ENCODE data around the gene BICRA.

BICRA gene

GRCh38 chr19:47600246-47601179 is 8.4 kb upstream of the BICRA start:
- Histone ChIP-seq H3K27me3 (ENCODE audit: insufficient read depth, low read length) (no peaks in the 10 kb centered on the region), H3K27ac (ENCODE audit: low read depth, low read length, poor library complexity, severe bottlenecking) (peak overlapping the region; percentile 58), H3K9me2 (ENCODE audit: low read depth, low read length) (no peaks in the 10 kb centered on the region), H3K79me2 (ENCODE audit: insufficient read depth, low read length) (no peaks in the 10 kb centered on the region), H3K4me3 (ENCODE audit: low read depth, low read length, poor library complexity, severe bottlenecking) (peak overlapping the region; percentile 80), H3K9ac (ENCODE audit: low read length) (peak overlapping the region; percentile 97), H3F3A (ENCODE audit: insufficient read depth, low read length) (0 out of 2 replicates have a peak, but pooled peaks cover 3% of the 10 kb centered on the region), H3K4me1 (ENCODE audit: insufficient read depth, low read length, severe bottlenecking) (peaks cover 21% of the 10 kb centered on the region), H3K36me3 (ENCODE audit: insufficient read depth, low read length) (no peaks in the 10 kb centered on the region), H3K9me3 (ENCODE audit: low read length) (no peaks in the 10 kb centered on the region), H2AFZ (ENCODE audit: low read length) (peak overlapping the region; percentile 99), H4K20me1 (ENCODE audit: insufficient read depth, low read length) (no peaks in the 10 kb centered on the region), H3K4me2 (ENCODE audit: low read length) (peak overlapping the region; percentile 97)
- TF ChIP-seq CTCF (IDR thresholded peaks at IDR 0.05; ENCODE audit: low read length) (no peak), EZH2 (IDR thresholded peaks at IDR 0.05; ENCODE audit: borderline replicate concordance, low read length) (no peak)

- no peak overlapping the region for H3K27ac ChIP-seq (ENCODE audit: low read depth, low read length, poor library complexity, severe bottlenecking)
- H3K36me3 ChIP-seq (ENCODE audit: insufficient read depth, low read length): no peaks in the 10 kb centered on the region
- H3K9me2 ChIP-seq (ENCODE audit: low read depth, low read length): no peaks in the 10 kb centered on the region
- H4K20me1 ChIP-seq (ENCODE audit: insufficient read depth, low read length): no peaks in the 10 kb centered on the region
- no peaks in the 10 kb centered on the region for H3K27me3 ChIP-seq (ENCODE audit: insufficient read depth, low read length)
- no peak overlapping the region for H2AFZ ChIP-seq (ENCODE audit: low read length)
- H3K4me3 ChIP-seq (ENCODE audit: low read depth, low read length, poor library complexity, severe bottlenecking): peak overlapping the region; percentile 80
- no peak for TF ChIP-seq CTCF (IDR thresholded peaks at IDR 0.05; ENCODE audit: low read length)
- no peak for TF ChIP-seq EZH2 (IDR thresholded peaks at IDR 0.05; ENCODE audit: borderline replicate concordance, low read length)
- peak overlapping the region; percentile 97 for H3K4me2 ChIP-seq (ENCODE audit: low read length)
- peaks cover 21% of the 10 kb centered on the region for H3K4me1 ChIP-seq (ENCODE audit: insufficient read depth, low read length, severe bottlenecking)
- peak overlapping the region; percentile 97; the same call in 1 of the 2 replicates for H3K9ac ChIP-seq (ENCODE audit: low read length)
- H3K79me2 ChIP-seq (ENCODE audit: insufficient read depth, low read length): no peaks in the 10 kb centered on the region
- H3K9me3 ChIP-seq (ENCODE audit: low read length): no peaks in the 10 kb centered on the region
- 0 out of 2 replicates have a peak, but pooled peaks cover 3% of the 10 kb centered on the region for H3F3A ChIP-seq (ENCODE audit: insufficient read depth, low read length)
These were observed 7.6 kb upstream of the BICRA start for GRCh38 chr19:47601180-47601904.

GRCh38 chr19:47603706-47604565 is 5.0 kb upstream of the BICRA start:
- H3K9me3 ChIP-seq (ENCODE audit: low read length): no peaks in the 10 kb centered on the region
- no peaks in the 10 kb centered on the region for H3K27me3 ChIP-seq (ENCODE audit: insufficient read depth, low read length)
- no peak overlapping the region for H2AFZ ChIP-seq (ENCODE audit: low read length)
- peaks cover 4% of the 10 kb centered on the region; the same call in 1 of the 2 replicates for H3K36me3 ChIP-seq (ENCODE audit: insufficient read depth, low read length)
- H3K4me3 ChIP-seq (ENCODE audit: low read depth, low read length, poor library complexity, severe bottlenecking): no peak overlapping the region
- no peak overlapping the region for H3K9ac ChIP-seq (ENCODE audit: low read length)
- H3K27ac ChIP-seq (ENCODE audit: low read depth, low read length, poor library complexity, severe bottlenecking): no peak overlapping the region
- no peaks in the 10 kb centered on the region for H3K79me2 ChIP-seq (ENCODE audit: insufficient read depth, low read length)
- H3K4me1 ChIP-seq (ENCODE audit: insufficient read depth, low read length, severe bottlenecking): peaks cover 24% of the 10 kb centered on the region
- TF ChIP-seq EZH2 (IDR thresholded peaks at IDR 0.05; ENCODE audit: borderline replicate concordance, low read length) (no peak), CTCF (IDR thresholded peaks at IDR 0.05; ENCODE audit: low read length) (no peak)
- H3F3A ChIP-seq (ENCODE audit: insufficient read depth, low read length): 0 out of 2 replicates have a peak, but pooled peaks cover 3% of the 10 kb centered on the region
- H3K9me2 ChIP-seq (ENCODE audit: low read depth, low read length): no peaks in the 10 kb centered on the region
- H4K20me1 ChIP-seq (ENCODE audit: insufficient read depth, low read length): no peaks in the 10 kb centered on the region
- H3K4me2 ChIP-seq (ENCODE audit: low read length): no peak overlapping the region
